Stimulated activated CD4-positive, alpha-beta T cell treated with anti-CD3 and anti-CD28 coated beads, Interleukin-12 subunit alpha, Interleukin-12 subunit beta, amount 100 ng/mL, for 24 hours (primary cell): ENCODE data around the gene MRM3.
"Not testable (repeated sequence)": the region's sequence is repeated elsewhere in the genome, so short reads cannot be mapped to it uniquely, and the experiment has no call there.

Source experiments
- DNase-seq, 2 experiments: peaks; one replicate each; pipeline ENCODE4 v3.0.0-alpha.2; 2020; ENCODE audit warnings: low read depth in 2 of 2

Gene MRM3, protein sequence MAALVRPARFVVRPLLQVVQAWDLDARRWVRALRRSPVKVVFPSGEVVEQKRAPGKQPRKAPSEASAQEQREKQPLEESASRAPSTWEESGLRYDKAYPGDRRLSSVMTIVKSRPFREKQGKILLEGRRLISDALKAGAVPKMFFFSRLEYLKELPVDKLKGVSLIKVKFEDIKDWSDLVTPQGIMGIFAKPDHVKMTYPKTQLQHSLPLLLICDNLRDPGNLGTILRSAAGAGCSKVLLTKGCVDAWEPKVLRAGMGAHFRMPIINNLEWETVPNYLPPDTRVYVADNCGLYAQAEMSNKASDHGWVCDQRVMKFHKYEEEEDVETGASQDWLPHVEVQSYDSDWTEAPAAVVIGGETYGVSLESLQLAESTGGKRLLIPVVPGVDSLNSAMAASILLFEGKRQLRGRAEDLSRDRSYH

DNA sequence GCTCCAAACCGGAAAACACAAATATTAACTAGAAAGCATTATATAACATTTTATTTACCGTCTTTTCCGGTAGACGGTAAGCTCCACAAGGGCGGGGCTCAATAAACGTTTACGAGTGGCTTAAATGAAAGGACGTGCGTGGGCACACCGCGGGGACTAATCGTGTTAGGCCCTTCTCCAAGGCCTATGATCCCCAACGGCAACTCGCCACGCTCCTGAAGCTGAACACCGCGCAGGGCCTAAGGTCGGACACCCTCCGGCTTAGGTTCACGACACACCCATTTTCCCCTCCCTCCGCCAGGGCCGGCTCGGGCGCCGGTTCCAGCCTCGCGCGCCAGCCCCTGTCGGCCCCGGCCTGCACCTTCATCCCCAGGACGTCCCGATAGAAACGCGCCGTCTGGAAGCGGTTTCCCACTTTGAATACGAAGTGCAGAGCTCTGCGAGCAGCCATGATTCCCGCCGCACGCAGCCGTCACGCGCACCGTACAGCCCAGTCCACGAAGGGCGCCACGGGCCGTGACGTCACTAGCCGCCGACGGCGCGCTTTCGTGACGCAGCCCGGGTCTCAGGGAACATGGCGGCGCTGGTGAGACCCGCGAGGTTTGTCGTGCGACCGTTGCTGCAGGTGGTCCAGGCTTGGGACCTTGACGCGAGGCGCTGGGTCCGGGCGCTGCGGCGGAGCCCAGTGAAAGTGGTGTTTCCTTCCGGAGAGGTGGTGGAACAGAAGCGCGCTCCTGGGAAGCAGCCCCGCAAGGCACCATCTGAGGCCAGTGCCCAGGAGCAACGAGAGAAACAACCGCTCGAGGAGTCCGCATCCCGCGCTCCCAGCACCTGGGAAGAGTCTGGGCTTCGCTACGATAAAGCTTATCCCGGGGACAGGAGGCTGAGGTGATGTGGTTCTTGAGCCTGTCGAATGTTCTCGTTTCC is at the start of gene MRM3, which contains the start of gene GLOD4:
TSS of gene MRM3 (plus strand) at position 549 of the 927 bp plus-strand sequence. CDS start at position 575, 26 bp downstream.
TSS of gene GLOD4 (minus strand) at position 476 of the 927 bp plus-strand sequence. CDS start at position 451, 25 bp downstream.
- peak; percentile 88 to 90 for DNase-seq

DNA sequence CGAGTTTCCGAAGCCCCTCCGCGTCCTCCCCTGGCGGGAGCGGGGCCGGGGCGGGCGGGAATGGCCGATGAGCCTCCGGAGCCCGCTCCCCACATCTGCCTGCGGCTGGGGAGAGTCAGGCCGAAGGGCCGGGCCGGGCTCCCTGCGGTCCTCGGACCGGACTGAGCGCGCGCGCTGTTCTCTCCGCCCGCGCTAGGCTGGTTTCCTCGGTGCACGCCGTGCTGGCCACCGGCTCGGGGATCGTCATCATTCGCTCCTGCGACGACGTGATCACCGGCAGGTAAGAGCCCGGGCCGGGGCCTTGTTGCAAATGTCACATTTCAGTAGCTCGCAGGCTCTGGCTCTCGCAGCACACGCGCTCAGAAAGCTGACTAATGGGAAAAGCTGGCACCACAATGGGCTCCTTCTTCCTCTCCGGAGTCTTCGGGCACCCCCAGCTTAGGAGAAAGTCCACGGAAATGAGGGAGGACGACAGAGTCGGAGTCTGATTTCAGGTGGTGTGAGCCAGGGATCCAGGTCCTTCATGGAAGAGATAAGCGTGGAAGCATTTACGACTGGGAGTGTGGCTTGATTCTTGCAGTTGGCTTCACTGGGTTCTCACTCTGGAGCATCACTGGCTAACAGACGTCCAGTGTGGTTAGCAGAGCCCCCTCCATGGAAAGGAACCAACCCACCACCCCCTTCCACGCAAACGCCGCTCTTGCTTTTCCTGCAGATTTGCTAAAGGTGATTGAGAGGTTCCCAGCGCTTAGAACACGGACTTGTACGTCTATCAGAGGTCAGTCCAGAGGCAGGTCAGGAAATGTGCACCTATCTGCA is 49.0 kb upstream of the MRM3 start:
- DNase-seq = peak in 1 of 2 experiments; percentile 46

DNA sequence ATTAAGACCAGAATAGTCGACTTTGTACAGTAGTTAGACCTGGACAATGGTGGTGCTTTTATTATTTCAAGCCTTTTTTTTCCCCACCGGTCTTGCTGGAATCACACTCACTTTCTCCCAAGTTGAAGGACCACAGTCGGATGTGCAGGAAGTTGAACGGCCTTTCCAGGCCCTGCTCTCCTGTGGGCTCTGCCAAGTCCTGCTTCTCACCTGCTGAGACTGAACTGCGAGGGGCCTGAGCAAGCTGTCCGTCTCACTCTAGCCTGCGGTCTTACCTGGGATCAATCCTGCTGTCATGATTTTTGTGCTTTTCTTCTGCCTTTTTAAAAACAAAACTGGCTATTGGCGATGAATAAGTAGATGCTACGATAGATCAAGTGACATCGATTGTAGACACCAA is 48.4 kb upstream of the MRM3 start:
- DNase-seq = no peak

DNA sequence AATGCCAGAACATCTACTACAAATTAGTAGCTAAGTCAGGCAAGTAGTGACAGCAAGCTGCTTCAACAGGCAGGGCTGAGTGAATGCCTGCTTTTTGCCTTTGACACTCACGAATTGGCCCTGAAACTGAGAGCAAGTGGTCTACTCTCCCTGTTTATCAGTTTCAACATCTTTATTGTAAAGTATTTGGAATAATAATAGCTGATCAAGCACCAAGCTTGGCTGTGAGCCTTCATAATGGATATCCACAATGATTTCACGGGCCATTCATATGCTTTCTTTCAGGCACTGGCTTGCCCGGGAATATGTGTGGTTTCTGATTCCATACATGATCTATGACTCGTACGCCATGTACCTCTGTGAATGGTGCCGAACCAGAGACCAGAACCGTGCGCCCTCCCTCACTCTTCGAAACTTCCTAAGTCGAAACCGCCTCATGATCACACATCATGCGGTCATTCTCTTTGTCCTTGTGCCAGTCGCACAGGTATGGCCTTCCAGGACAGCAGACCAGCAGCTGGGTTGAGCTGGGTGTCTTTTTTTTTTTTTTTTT is 44.5 kb upstream of the MRM3 start:
- DNase-seq = no peak

DNA sequence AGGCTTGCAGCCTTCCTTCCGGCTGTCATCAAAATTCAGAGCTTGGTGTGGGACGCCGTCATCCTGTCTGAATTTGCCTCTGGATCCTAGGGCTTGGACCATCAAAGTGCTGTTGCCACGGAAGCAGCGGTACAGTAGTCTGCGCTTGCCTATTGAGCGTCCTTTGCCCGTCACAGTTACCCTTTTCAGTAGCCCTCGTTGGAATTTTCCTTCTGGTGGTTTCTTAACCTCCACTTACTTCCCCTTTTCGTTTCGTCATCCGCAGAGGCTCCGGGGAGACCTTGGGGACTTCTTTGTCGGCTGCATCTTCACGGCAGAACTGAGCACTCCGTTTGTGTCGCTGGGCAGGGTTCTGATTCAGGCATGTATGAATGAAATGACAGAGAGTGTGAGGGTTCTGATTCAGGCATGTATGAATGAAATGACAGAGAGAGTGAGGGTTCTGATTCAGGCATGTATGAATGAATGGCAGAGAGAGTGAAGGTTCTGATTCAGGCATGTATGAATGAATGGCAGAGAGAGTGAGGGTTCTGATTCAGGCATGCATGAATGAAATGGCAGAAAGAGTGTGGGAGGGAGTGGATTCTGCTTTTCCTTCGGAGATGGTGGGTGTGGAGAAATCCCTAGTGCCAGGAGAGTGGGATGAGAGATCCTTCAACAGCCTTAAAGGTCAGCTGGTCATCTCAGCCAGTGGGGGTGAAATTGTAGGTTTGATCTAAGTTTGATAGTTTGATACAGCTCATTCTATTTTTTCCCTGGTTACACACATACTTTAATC is 41.7 kb upstream of the MRM3 start:
- peak in 1 of 2 experiments; percentile 34 for DNase-seq

DNA sequence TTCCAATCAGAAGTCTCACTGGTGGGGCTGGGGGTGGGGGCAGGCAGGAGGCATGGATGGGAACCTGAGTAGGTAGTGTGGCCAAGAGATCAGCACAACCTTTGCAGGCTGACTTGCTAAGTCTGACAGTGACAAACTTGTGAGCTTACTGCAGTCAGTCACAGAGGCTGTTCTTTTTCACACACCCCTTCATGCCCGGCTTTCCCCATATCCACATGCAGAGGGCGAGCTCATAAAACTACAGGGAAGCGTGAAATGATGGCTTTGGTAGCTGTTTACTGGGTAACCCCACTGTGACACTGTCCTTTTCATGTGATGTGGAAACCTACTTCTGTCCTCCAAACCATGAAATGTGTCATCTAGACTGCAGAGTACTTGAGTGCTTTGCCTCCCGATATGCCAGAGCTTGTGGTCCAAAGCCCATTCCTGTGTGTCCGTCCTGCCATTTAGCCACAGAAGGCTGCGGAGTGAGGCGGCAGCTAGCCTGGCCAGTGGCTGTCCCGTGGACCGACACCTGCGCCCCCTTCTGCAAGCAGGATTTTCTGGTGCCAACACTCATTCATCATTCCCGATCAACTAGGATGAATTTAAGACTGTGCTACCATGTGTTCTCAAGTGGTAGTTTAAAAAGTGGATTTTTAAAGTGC is 39.9 kb upstream of the MRM3 start:
- DNase-seq = no peak

DNA sequence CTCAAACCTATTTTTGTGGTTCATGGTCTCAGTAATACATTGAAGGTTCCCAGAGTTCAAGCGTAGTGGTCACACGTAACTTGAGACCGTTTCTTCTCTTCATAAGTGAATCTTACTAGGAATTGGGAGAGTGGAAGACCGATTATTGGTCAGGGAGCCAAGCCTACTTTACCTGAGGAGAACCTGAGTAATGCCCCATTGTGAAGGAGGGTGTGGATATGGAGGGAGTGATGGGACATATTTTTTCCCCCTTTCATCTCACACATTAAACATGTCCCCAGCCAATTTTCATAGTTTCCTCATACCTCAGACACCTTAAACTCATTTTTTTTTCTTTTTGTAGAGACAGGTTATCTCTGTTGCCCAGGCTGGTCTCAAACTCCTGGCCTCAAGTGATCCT is 39.0 kb upstream of the MRM3 start:
- no peak for DNase-seq

DNA sequence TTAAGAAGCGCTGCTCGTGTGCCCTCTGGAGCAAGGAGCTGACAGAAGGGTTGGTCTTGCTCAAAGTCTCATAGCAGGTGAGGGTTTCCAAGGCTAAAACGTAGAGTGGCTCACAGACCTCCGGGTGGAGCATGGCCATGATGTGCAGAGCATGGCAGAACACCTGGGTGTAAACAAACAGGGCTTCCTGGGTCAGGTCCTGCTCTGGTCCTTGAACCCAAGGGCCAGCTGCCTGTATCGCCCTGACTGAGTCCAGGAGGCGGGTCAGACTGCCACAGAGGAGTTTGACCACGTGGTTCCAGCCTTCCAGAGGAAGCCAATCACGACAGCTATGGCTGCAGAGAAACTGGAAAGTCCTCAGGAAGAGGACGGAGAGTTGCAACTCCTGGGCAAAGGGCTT is 37.2 kb upstream of the MRM3 start:
- DNase-seq = no peak

DNA sequence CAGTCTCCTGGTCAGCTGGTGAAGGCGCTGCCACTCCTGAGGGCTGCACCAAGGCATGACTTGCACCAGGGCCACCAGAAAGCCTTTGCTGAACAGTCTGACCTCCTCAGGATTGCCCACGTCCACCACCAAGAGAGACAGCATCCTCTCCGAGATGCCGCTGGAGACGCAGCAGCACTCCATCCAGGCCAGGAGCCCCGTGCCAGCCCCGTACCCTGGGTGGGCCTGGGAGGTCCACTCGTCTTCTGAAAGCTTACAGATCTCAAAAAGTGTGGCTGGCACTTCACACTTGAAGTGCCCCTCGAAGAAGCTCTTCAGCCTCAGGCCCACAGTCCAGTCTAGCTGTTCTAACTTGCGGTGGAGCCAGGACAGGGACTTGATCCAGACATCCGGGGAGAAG is 36.7 kb upstream of the MRM3 start:
- no peak for DNase-seq

DNA sequence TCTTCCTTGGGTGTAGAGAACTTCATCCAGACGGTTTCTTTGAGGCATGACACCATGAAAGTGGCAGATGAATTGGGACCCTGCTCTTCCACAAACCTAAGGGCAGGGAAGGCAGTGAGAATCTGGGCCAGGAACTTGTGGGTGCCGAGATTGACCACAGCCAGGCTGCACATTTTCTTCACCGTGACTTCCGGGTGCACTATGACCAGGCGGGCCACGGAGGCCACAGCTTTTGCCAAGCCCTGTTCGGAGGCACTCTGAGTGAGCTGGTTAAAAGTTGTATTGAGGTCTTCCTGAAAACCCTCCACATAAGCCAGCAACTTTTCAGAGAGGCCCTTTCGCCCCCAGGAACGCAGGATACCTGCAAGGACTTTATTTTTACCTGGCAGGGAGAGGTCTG is 36.0 kb upstream of the MRM3 start:
- no peak for DNase-seq

DNA sequence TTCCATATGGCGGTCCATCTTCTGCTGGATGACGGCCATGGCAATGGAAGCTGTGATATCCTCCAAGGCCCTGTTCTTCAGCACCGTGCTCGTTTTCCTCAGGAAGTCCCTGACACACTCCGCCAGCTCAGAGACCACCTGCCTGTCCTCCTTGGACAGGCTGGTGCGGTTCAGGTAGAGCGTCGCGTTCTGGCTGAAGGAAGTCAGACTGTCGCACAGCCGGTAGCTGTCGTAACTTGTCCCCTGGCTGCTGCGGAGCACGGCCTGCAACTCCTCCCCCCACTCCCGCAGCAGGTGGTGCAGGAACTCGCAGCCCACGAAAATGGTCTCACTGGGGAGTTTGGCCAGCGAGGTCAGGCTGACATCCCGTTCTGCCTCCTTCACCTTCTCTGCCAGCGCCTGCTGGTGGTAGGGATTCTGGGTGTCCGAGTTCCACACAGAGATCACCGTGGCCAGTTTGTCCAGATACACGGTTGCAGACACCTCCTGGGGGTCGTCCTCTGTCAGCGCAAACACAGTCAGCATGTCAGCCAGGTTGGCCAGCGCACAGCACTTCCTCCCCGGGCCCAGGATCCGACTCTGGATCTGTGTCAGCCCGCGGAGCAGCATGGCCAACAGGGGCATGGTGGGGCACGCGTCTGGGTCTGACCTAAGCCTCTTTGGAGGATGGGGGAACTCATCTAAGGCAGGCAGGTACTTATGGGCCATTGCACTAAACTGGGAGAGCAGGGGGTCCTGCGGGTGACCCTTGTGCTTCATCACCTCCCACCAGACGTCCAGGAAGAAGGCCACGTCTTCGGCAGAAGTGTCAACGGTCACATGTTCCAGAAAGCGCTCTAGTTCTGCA is 35.1 kb upstream of the MRM3 start:
- DNase-seq = no peak

DNA sequence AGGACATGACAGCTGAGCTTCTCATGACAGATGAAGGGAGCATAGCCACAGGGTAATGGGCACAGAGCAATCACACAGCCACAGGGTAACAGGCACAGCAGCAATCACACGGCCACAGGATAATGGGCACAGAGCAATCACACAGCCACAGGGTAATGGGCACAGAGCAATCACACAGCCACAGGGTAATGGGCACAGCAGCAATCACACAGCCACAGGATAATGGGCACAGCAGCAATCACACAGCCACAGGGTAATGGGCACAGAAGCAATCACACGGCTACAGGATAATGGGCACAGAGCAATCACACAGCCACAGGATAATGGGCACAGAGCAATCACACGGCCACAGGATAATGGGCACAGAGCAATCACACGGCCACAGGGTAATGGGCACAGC is 33.5 kb upstream of the MRM3 start:
- not testable (repeated sequence) for DNase-seq

DNA sequence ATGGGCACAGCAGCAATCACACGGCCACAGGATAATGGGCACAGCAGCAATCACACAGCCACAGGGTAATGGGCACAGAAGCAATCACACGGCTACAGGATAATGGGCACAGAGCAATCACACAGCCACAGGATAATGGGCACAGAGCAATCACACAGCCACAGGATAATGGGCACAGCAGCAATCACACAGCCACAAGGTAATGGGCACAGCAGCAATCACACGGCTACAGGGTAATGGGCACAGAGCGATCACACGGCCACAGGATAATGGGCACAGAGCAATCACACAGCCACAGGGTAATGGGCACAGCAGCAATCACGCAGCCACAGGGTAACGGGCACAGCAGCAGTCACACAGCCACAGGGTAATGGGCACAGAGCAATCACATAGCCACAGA is 32.8 kb upstream of the MRM3 start:
- DNase-seq = not testable (repeated sequence)

DNA sequence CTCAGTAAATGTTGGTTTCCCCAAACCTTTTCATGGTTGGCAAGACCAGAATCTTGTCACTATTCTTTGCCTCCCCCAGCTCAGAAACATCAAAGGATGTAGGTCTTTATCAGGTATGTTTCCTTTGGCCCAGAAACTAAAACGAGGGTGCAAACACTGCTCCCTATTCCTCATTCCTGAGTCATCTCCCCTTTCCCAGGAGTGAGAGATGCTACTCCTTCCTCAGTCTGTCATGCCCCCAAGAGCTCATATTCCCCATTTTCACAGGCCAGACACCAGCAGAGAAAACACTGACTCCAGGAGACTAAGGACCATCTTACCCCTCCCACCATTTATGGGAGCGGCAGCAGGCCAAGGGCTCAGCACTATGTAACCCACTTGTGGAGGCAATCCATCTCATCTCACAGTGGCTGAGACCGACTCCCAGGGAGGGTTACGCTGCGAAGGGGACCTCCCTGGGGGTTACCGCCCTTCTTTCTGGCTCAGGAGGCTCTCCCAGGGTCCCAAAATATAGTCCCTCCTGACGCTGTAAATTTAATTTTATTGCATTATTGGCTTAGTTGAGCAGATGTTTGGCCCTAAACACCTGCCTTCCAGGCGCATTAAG is 31.6 kb upstream of the MRM3 start:
- no peak for DNase-seq

DNA sequence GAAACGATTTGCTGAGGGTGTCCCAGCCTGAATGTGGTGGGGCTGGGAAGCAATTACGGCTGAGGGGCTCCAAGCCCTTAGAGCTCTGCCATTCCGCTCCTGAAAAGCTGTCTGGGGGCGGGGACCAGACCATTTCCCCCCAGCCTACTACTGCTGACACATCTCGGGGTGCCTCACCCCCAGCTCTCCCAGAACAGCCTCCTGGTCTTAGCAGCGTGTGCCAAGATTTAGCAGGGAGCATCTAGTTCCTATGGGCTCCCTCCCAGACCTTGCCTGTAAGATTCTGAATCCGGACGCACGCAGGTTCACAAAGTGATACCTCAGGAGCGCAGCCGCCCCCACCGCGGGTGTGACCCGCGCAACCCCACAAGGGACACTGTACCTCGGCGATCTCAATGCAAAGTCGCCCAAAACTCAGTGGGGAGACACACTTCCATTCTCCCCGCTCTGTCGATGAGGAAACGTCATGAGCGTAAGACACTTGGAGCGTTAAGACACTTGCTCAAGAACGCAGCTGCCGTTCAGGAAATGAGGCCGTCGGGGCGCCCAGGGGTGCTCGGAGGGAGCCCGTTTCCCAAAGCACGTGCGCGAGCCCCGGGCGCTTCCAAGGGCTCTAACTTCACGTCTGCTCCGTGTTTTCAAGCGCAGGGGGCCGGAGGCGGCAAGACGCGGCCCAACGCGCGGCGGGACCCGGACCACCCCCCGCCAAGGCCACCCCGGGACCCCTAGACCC is 30.7 kb upstream of the MRM3 start:
- DNase-seq = peak; percentile 30 to 38

DNA sequence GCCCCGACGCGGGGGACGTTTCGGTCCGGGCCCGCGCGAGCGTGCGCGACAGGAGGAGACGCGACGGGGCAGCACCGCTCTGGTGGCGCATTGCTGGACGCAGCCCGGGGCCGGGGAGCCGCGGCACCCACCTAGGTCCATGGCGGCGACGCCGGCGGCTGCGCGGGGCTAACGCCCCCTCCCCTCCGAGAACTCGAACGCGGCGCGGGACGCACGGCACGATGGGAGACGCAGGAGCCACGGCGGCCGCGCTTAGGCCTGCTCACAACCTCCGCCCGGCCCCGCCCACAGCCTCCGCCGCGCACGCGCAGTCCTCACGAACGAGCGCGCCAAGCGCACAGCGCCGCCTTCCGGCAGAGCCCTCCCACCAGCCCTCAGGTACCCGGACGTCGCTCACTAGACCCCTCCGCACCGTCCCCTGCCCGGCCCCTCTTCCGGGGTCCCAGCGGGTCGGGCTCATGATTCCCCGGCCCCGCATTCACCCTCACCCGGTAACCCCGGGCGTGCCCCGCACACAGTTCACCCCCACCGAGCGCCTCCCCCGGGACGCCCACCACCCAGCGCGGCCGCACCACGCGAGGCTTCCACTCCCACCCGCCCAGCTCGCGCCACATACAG is 30.0 kb upstream of the MRM3 start, which contains the start of gene GEMIN4:
TSS of gene GEMIN4 (minus strand) at position 263 of the 618 bp plus-strand sequence. CDS start at position 141, 122 bp downstream.
- DNase-seq = peak; percentile 95 to 98

DNA sequence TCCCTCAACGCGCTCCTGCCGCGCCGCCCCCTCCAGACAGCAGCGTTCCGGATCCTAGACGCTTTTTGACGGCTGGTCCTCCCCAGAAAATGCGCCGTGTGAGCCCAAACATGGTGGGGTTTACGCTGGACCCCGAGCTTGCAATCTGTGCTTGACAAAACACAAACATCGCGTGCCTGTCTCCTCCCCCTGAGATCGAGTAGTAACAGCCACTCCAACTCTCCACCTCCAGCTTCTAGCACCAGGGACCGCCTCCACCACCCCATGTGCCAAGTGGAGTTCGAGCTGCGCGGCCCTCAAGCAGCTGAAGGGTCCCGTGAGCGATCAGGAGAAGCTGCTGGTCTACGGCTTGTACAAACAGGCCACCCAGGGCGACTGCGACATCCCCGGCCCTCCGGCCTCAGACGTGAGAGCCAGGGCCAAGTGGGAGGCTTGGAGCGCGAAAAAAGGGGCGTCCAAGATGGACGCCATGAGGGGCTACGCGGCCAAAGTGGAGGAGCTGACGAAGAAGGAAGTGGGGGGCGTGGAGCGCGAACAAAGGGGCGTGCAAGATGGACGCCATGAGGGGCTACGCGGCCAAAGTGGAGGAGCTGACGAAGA is 29.4 kb upstream of the MRM3 start:
- DNase-seq = peak in 1 of 2 experiments; percentile 28
